ENCODE results near the gene TRIM66. TPM values are rescaled to one million over a fixed set of nuclear protein-coding genes. Genes with fewer than 3 reads are reported as not detected.

The TRIM66 gene
- total and polyA plus RNA-seq, 9 of the 15 experiments (the other 6 are each of a cell fraction or from before 2014, with no cell fraction given) = 1.1 to 7.3 (median 4.9) TPM

- TF ChIP-seq TRIM25 (IDR thresholded peaks at IDR 0.05; ENCODE audit: borderline replicate concordance) (no peak), FOXA3 (CRISPR knock-in tag; conservative IDR thresholded peaks at IDR 0.05 in 1 of 2, IDR thresholded peaks at IDR 0.05 in 1 of 2) (no peak), MAFF (IDR thresholded peaks at IDR 0.05; ENCODE audit: low read length) (no peak), CEBPB (tag; IDR thresholded peaks at IDR 0.05) (no peak), HEY1 (CRISPR knock-in tag; IDR thresholded peaks at IDR 0.05; ENCODE audit: borderline replicate concordance) (no peak), ESRRB (CRISPR knock-in tag; IDR thresholded peaks at IDR 0.05; ENCODE audit: borderline replicate concordance) (no peak), PYGO2 (tag; IDR thresholded peaks at IDR 0.05) (no peak), ZC3H4 (CRISPR knock-in tag; IDR thresholded peaks at IDR 0.05; ENCODE audit: borderline replicate concordance) (no peak), ZNF232 (CRISPR knock-in tag; IDR thresholded peaks at IDR 0.05) (no peak), PTBP1 (IDR thresholded peaks at IDR 0.05; ENCODE audit: low read depth, low read length) (no peak), KDM5B (IDR thresholded peaks at IDR 0.05; ENCODE audit: insufficient replicate concordance, low read depth, low read length) (no peak), SMAD1 (IDR thresholded peaks at IDR 0.05; ENCODE audit: low read depth, low read length, partially characterized antibody) (no peak), ELK1 (CRISPR knock-in tag; IDR thresholded peaks at IDR 0.05) (no peak), ELF2 (CRISPR knock-in tag; IDR thresholded peaks at IDR 0.05) (no peak), PHB (CRISPR knock-in tag; IDR thresholded peaks at IDR 0.05) (no peak), MYC (IDR thresholded peaks at IDR 0.05; ENCODE audit: low read depth, low read length) (0 out of 2 replicates have a peak, but pooled peaks have one; percentile 2), MYC (CRISPR knock-in tag; IDR thresholded peaks at IDR 0.05; ENCODE audit: borderline replicate concordance, low read depth) (0 out of 2 replicates have a peak, but pooled peaks have one; percentile 18), HLTF (IDR thresholded peaks at IDR 0.05) (no peak), IRF1 (CRISPR knock-in tag; IDR thresholded peaks at IDR 0.05; ENCODE audit: borderline replicate concordance) (no peak), ZC3H11A (IDR thresholded peaks at IDR 0.05; ENCODE audit: low read depth, low read length) (no peak), SFPQ (IDR thresholded peaks at IDR 0.05; ENCODE audit: low read depth, low read length) (no peak), SP2 (IDR thresholded peaks at IDR 0.05; ENCODE audit: extremely low read depth, low read depth, low read length, poor library complexity, severe bottlenecking) (no peak)
These were observed 796 bp upstream of the TRIM66 start (continued) for GRCh38 chr11:8683115-8683807.

All from K562 (cell line).